MM.1S (cell line): ENCODE measurements around the gene SAFB.

ENCODE experiments used
- EZH2 ChIP-seq: fragments of 300-600 bp; sonication (generic); optimal IDR thresholded peaks from 2 replicates; pipeline ENCODE3; 2017; ENCODE audit warnings: low read depth, mild to moderate bottlenecking, antibody characterized with exemption, low read length, mixed read lengths
- EZH2phosphoT487 ChIP-seq: fragments of 300-600 bp; sonication (generic); IDR thresholded peaks from 2 replicates; pipeline ENCODE4 v1.6.1; 2018; ENCODE audit warnings: antibody characterized with exemption, low read length
- TF ChIP-seq, protein P1 (sequence below): fragments of 300-600 bp; sonication (generic); IDR thresholded peaks from 2 replicates; pipeline ENCODE4 v1.5.1; 2016; ENCODE audit warnings: antibody characterized with exemption, low read length, mixed read lengths

DNA sequence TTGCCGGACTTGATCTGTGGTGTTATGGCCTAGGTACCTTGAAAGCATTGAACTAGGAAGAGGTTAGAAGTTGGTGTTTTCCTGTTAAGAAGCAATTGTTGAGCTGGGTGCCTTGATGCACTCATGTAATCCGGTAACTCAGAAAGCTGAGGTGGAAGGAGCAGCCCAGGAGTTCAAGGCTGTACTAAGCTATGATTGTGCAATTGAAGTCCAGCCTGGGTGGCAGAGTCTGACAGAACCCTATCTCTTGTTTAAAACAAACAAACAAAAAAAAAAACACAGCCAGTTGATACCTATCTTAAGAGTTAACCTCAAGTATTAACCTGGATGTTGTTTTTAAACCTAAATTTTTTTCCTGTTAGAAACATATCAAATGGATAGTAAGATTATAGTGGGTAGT lies 19.3 kb downstream of the SAFB start:
- TF ChIP-seq EZH2 (no peak), EZH2phosphoT487 (no peak)
- TF ChIP-seq, protein P1, sequence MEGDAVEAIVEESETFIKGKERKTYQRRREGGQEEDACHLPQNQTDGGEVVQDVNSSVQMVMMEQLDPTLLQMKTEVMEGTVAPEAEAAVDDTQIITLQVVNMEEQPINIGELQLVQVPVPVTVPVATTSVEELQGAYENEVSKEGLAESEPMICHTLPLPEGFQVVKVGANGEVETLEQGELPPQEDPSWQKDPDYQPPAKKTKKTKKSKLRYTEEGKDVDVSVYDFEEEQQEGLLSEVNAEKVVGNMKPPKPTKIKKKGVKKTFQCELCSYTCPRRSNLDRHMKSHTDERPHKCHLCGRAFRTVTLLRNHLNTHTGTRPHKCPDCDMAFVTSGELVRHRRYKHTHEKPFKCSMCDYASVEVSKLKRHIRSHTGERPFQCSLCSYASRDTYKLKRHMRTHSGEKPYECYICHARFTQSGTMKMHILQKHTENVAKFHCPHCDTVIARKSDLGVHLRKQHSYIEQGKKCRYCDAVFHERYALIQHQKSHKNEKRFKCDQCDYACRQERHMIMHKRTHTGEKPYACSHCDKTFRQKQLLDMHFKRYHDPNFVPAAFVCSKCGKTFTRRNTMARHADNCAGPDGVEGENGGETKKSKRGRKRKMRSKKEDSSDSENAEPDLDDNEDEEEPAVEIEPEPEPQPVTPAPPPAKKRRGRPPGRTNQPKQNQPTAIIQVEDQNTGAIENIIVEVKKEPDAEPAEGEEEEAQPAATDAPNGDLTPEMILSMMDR = no peak
